Activated T-cell treated with anti-CD3 and anti-CD28 coated beads for 24 hours (primary cell): ENCODE results near the gene SSBP2.

Experiments
- DNase-seq: peaks from one replicate; pipeline ENCODE4 v3.0.0-alpha.2; 2020; ENCODE audit warnings: low read depth

The SSBP2 gene

GRCh38 chr5:81751009-81751835, at the start of gene SSBP2:
TSS of gene SSBP2 (minus strand) at chr5:81751097. CDS start at chr5:81751042, 55 bp downstream.
- peak; percentile 97 for DNase-seq

- DNase-seq, result no peak
These were observed 44.8 kb upstream of the SSBP2 start for GRCh38 chr5:81795666-81796065.

- no peak for DNase-seq
These were observed 43.3 kb upstream of the SSBP2 start for GRCh38 chr5:81794226-81794625.

- DNase-seq, result no peak
These were observed 39.4 kb upstream of the SSBP2 start for GRCh38 chr5:81790336-81790735.

- DNase-seq, result no peak
These were observed 38.1 kb upstream of the SSBP2 start for GRCh38 chr5:81789033-81789432.

GRCh38 chr5:81788329-81788728, 37.4 kb upstream of the SSBP2 start:
- DNase-seq, result no peak

- DNase-seq, result no peak
These were observed 36.8 kb upstream of the SSBP2 start for GRCh38 chr5:81787474-81788242.

GRCh38 chr5:81786991-81787390, 36.1 kb upstream of the SSBP2 start:
- no peak for DNase-seq

- no peak for DNase-seq
These were observed 35.6 kb upstream of the SSBP2 start for GRCh38 chr5:81786496-81786895.

GRCh38 chr5:81785322-81785721, 34.4 kb upstream of the SSBP2 start:
- DNase-seq, result no peak

GRCh38 chr5:81783401-81783800, 32.5 kb upstream of the SSBP2 start:
- no peak for DNase-seq

- DNase-seq, result no peak
These were observed 31.9 kb upstream of the SSBP2 start for GRCh38 chr5:81782811-81783210.

- DNase-seq, result no peak
These were observed 29.0 kb upstream of the SSBP2 start for GRCh38 chr5:81779916-81780266.

- DNase-seq, result peak; percentile 4
These were observed 28.4 kb upstream of the SSBP2 start for GRCh38 chr5:81779125-81779915.

- DNase-seq, result no peak
These were observed 27.7 kb upstream of the SSBP2 start for GRCh38 chr5:81778642-81779041.

GRCh38 chr5:81776258-81776657, 25.4 kb upstream of the SSBP2 start:
- no peak for DNase-seq

GRCh38 chr5:81774374-81774773, 23.5 kb upstream of the SSBP2 start:
- no peak for DNase-seq

- no peak for DNase-seq
These were observed 22.7 kb upstream of the SSBP2 start for GRCh38 chr5:81773574-81773973.

- DNase-seq, result no peak
These were observed 22.3 kb upstream of the SSBP2 start for GRCh38 chr5:81773161-81773560.

- DNase-seq, result no peak
These were observed 21.6 kb upstream of the SSBP2 start for GRCh38 chr5:81772488-81772887.

- no peak for DNase-seq
These were observed 18.1 kb upstream of the SSBP2 start for GRCh38 chr5:81768935-81769452.

GRCh38 chr5:81767938-81768337, 17.0 kb upstream of the SSBP2 start:
- no peak for DNase-seq
